ENCODE measurements around the gene PRPF40A.

The PRPF40A gene

DNA sequence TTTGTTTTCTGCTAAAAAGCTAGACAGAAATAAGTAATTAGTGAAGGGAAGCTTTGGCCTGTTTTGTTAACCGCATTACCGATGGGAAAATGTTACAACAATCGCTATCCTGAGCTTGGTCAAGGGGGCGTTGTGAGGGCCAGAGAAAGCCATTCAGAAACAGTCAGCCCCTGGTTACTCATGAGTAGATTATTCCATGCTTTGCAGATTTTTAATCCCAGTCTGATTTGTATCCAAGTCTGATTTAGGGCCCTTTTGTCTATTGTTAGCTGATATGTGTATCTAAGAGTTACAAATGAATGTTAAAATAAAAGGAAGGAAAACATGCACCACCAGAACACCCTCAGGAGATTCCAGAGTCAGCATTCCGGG, 99.1 kb downstream of the PRPF40A start:
- DNase-seq (ENCODE audit: low read depth) = no peak

DNA sequence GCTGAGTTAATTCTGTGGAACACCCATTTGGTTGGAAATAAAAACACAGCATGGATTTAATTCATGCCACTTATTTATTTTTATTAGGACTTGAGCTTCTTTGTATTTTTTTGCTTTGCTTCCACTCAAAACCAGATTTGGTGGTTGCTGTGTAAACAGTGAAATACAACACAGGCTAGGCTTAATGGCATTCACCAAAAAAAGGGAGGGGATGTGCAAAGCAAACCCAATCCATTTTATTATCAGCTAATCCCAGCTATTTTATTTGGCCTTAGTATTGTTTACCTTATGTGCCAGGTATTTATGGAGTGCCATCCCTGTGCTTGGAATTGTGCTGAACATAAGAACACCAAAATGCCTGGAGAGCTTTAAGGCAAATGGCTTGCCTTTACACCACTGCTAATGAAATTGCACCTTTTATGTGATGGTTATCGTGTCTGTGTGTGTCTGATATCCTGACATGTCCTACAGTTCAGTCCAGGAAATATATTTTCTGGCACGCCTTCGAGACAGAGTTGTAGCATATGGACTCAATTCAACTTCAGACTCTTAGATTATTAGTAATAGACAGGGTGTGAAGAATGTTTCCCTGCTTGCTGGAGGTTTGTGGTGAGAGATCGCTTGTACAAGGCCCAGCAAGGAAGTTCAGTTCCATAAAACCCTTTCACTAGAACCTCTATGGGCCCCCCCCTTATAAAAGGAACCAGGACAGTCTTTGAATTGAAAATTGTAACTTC, 99.6 kb downstream of the PRPF40A start:
- DNase-seq (ENCODE audit: low read depth) = no peak

DNA sequence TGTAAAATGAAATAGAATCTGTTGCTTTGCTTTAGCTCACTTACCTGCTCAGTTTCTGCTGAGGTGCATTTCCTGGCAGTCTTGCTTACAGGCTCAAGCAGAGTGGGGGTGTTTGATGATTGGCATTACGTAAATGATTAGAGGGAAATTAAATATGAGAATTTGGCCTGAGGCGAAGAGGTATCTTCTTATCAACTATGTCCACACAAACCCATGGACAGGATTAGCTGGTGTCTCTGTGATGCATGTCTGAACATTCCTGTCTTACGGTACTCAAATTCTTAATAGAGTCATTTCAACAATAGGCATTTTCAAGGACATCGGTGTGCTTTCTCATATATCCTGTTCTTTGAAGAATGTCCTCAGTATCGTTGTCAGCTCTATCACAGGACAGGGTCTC, 102.1 kb downstream of the PRPF40A start:
- DNase-seq (ENCODE audit: low read depth) = no peak

DNA sequence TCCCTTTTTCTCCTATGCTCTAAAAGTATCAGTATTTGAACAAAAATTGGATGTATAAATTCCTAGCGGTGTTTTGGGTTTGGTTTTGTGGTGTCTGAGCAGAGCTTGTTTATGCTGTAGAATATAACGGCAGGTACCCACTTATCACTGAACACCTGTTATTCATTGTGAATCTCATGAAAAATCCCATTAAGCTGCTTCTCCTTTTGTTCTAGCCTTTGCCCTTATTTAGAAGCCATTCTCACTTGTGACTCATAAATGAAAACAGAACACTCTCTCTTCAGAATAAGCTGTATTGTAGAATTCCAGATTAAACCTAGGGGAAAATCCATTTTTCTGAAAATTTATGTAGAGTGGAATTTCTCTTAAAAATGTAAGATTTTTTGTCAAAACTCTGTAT, 104.0 kb downstream of the PRPF40A start:
- no peak for DNase-seq (ENCODE audit: low read depth)

DNA sequence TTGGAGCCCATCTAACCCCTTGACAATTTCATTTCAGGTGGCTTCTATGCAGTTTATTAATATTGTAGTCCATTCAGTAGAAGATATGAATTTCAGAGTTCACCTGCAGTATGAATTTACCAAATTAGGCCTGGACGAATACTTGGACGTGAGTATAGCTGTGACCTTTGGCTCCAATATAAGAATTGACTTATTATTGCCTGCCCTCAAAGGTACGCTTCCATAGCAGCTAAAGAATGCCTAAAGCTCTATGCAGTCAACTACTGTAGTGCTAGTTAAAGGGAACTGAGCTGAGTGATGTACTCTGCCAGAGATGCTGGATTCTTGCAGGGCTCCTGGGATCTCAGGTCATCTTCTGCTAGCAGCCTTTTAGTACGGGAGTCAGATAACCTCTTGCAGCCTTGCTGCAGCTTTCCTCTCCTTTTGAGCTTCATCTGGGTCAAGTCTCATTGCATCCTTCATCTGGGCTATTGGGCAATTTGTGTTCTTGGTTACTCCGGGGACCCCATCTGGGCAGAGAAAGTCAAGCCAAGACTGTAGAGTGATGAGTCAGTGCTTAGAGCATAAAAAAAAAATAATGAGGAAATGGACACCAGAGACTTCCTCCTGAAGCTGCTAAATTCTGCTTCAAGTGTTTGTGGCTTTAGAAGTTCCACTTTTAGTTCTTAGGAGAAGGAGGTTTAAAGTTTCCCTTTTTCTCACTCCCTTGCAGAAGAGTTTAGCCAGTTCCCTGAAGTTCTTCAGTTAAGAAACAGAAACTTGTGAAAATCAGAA, 105.6 kb downstream of the PRPF40A start:
- DNase-seq (ENCODE audit: low read depth) = no peak

DNA sequence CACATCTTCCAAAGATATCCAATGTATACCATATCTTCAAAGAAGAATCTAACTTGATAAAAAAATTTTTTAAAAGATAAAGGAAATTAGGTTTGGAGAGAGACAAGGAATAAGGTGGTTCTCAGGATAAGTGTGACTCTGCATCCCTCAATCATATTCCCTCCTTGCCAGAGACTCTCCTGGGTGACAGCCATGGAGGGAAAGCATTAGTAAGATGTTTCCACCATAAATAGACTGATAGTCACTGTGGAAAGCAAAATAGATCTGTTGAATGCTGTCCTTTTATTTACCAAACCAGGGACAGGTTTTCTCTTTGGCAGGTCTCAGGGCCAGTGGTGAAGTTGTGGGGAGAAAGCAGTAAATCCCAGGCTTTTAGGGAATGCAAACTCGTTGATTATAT, 107.6 kb downstream of the PRPF40A start:
- no peak for DNase-seq (ENCODE audit: low read depth)

DNA sequence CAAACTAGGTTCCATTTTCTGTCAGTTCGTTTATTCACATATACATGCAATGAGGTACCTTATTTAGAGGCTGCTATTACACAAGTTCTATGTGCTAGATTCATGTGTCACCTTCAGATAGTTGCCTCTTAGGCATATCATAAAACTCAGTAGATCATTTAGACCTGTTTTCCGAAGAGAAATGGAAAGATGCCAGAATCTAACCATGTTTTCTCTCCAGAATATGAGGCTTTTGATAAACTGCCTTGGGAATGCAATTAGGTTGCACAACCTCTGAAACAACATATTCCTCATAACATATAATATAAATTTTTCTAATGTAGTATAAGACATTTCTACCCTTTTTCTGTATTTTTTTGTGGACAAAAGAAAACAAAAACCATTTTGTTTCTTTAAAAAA, 108.1 kb downstream of the PRPF40A start:
- DNase-seq (ENCODE audit: low read depth) = no peak

DNA sequence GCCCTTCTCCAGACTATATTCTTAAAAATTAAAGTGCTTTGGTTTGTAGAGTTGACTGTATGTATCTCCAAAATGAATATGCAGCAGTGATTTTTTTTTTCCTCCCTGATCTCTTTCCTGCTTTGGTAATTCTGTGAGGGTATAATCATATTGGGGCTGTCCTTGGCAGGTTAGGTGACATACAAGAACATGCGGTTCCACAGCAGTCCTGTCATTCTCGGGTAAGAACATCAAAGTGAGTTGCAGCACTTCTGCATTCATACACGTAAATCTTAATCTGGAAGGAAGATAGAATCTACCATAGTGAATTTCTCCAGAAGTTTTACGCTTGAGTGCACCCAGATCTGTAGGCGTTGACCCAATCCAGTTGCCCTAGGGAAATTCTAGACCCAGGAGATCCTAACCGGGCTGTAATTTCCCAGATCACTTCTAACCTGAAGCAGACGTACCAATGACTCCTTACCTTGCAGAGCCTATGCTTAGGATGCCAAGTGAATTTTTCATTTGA, 109.4 kb downstream of the PRPF40A start:
- no peak for DNase-seq (ENCODE audit: low read depth)

DNA sequence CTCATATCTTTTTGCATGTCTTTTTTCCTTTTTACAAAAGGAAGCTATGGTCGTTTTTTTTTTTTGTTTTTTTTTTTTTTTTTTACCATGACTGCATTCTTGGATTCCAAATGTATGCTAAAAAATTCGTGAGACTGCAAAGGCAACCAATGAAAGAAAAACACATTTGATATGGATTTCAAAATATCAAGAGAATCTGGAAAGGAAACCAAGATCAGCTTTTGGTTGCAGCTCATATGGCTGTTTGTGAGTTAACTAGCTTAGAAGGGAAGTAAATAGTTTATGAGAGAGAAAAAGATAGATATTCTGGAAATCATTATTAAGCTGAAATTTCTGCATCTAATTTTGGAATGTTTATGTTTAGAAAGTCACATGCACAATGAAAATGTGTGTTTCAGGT, 110.3 kb downstream of the PRPF40A start:
- no peak for DNase-seq (ENCODE audit: low read depth)

DNA sequence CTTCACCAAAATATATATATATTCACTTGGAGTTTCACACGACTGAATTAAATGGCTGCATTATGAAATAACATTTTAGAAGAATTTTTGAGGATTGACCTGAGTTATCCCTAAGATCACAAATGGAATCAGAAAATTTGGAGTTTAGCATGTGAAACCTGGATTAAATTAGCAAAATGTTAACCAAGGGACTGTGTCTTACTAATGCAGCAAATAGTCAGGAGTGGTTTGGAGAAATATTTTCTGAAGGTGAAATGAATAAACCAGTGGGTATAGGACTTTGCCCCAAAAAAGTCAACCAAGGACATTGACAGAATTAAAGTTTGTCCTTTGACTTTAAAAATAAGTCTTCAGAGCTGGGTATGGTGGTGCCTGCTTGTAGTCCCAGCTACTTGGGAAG, 111.2 kb downstream of the PRPF40A start:
- no peak for DNase-seq (ENCODE audit: low read depth)

DNA sequence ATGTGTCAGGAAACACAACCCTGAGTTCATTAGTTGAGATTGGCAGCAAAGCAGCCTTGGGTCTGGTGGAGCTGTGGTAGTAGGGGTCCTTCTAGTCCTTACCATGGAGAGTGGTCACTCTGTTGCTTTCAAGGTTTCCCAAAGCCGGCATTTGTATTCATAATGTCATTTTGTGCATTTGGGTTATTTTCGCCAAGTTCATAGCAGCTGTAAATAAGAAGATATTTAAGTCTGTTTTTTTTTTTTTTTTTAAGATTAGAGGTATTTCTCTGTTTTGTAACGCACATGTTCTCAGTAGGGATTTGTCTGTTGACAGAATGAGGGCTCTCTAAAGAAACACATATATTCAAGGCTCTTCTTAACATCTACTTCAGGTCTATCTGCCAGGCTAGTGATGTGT, 114.1 kb downstream of the PRPF40A start:
- DNase-seq (ENCODE audit: low read depth) = no peak

DNA sequence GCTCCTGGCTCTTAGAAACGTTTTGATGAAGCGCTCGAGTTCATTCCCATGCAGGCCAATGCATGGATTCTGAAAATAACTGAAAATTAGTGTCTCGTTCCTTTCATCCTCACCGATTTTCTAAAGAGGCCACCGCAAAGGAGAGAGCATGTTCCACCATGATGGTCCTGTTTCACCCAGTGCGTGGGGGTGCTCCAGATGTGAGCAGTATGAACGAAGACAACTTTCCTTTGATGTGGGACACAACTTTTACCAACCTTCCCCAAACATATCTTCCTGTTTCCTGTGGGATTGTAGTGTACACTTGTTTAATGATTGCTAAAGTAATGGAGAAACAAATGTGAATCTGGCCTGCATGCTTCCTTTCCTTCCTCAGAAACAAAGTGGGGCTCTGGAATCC, 114.5 kb downstream of the PRPF40A start:
- no peak for DNase-seq (ENCODE audit: low read depth)
